Activated naive CD8-positive, alpha-beta T cell treated with anti-CD3 and anti-CD28 coated beads for 36 hours (primary cell): Measurements from ENCODE around the gene EMILIN2. TPM values are rescaled to one million over a fixed set of nuclear protein-coding genes. Genes with fewer than 3 reads are reported as not detected.

Experiments
- DNase-seq: peaks from one replicate; pipeline ENCODE4 v3.0.0; 2021
- H3K27ac Mint-ChIP-seq: one replicate; pipeline ENCODE4 v1.8.0; 2022; ENCODE audit warnings: mild to moderate bottlenecking, moderate library complexity, mixed read lengths
- H3K27me3 Mint-ChIP-seq: one replicate; pipeline ENCODE4 v1.8.0; 2022; ENCODE audit warnings: mild to moderate bottlenecking, mixed read lengths
- H3K36me3 Mint-ChIP-seq: one replicate; pipeline ENCODE4 v1.8.0; 2021; ENCODE audit warnings: mild to moderate bottlenecking, mixed read lengths
- H3K4me1 Mint-ChIP-seq: one replicate; pipeline ENCODE4 v1.8.0; 2021; ENCODE audit warnings: mixed read lengths
- H3K4me3 Mint-ChIP-seq: one replicate; pipeline ENCODE4 v1.8.0; 2022; ENCODE audit warnings: mild to moderate bottlenecking, moderate library complexity, mixed read lengths
- H3K9me3 Mint-ChIP-seq: one replicate; pipeline ENCODE4 v1.8.0; 2022; ENCODE audit warnings: mixed read lengths
- total RNA-seq, 2 experiments: library from RNA; stranded (reverse); gene quantifications; one replicate each; pipeline ENCODE4 v1.2.3, GENCODE V29; 2021

The EMILIN2 gene
- total RNA-seq, 2 experiments from 2014 or later = 26.3 to 30.2 TPM

GRCh38 chr18:2919600-2919999 lies 72.8 kb downstream of the EMILIN2 start:
- Mint-ChIP-seq H3K9me3 (no peaks in the 10 kb centered on the region), H3K4me3 (no peak overlapping the region), H3K36me3 (peaks cover 21% of the 10 kb centered on the region), H3K27ac (no peak overlapping the region), H3K27me3 (no peaks in the 10 kb centered on the region), H3K4me1 (peaks cover 20% of the 10 kb centered on the region)
- no peak for DNase-seq

DNA sequence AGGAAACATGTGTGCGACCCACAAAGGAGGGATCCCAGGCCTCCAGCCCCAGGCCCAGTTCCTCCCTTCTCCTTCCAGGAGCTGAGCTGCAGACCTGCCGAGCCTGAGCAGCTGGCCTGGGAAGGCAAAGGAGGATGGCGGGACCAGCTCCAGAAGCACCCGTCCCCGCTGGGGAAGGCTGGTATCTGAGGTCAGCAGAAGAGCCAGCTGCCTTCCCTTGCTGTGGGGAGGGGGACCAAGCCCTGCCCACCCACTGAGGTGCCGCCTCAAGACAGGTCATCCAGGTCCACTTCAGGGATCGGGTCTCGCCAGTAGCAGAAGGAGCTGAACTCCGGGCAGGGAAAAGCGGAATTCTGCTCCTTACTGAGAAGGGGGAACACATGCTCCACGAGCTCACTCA lies 73.2 kb downstream of the EMILIN2 start:
- H3K9me3 Mint-ChIP-seq = no peaks in the 10 kb centered on the region
- no peak overlapping the region for H3K27ac Mint-ChIP-seq
- no peaks in the 10 kb centered on the region for H3K27me3 Mint-ChIP-seq
- H3K4me1 Mint-ChIP-seq = peaks cover 20% of the 10 kb centered on the region
- H3K36me3 Mint-ChIP-seq = peaks cover 23% of the 10 kb centered on the region
- DNase-seq = no peak
- H3K4me3 Mint-ChIP-seq = no peak overlapping the region

- no peaks in the 10 kb centered on the region for H3K27me3 Mint-ChIP-seq
- H3K9me3 Mint-ChIP-seq = no peaks in the 10 kb centered on the region
- H3K27ac Mint-ChIP-seq = peak overlapping the region; percentile 5
- peaks cover 20% of the 10 kb centered on the region for H3K4me1 Mint-ChIP-seq
- H3K36me3 Mint-ChIP-seq = peaks cover 26% of the 10 kb centered on the region
- no peak overlapping the region for H3K4me3 Mint-ChIP-seq
- DNase-seq = no peak
These were observed 73.9 kb downstream of the EMILIN2 start for GRCh38 chr18:2920546-2921343.

DNA sequence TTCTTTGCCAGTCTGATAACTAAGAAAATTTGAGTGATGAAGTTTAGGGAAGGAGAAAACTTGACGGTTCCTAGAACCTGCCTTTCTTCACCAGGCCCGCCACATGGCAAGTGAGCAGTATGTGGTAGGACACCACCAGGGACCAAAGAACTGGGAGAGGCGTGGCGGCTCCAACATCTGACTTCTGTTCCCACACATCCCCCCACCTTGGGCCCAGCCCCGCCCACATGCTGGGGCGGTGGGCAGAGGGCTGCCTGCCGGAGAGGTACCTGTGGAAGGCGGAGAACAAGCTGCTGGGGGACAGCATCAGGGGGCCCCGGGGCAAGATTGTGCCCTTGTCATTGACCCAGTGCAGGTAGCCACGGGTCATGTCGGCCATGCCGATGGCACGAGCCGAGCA lies 75.0 kb downstream of the EMILIN2 start:
- Mint-ChIP-seq H3K36me3 (peaks cover 20% of the 10 kb centered on the region), H3K4me1 (peaks cover 14% of the 10 kb centered on the region), H3K27ac (no peak overlapping the region), H3K4me3 (no peak overlapping the region), H3K27me3 (no peaks in the 10 kb centered on the region), H3K9me3 (no peaks in the 10 kb centered on the region)
- DNase-seq = no peak

GRCh38 chr18:2923464-2923863 lies 76.7 kb downstream of the EMILIN2 start:
- H3K4me3 Mint-ChIP-seq = no peak overlapping the region
- no peak for DNase-seq
- no peaks in the 10 kb centered on the region for H3K4me1 Mint-ChIP-seq
- H3K27ac Mint-ChIP-seq = no peak overlapping the region
- no peaks in the 10 kb centered on the region for H3K27me3 Mint-ChIP-seq
- H3K9me3 Mint-ChIP-seq = no peaks in the 10 kb centered on the region
- peaks cover 25% of the 10 kb centered on the region for H3K36me3 Mint-ChIP-seq

GRCh38 chr18:2924920-2925319 lies 78.1 kb downstream of the EMILIN2 start:
- no peak for DNase-seq
- no peaks in the 10 kb centered on the region for H3K9me3 Mint-ChIP-seq
- H3K4me1 Mint-ChIP-seq = no peaks in the 10 kb centered on the region
- H3K4me3 Mint-ChIP-seq = no peak overlapping the region
- H3K36me3 Mint-ChIP-seq = peaks cover 29% of the 10 kb centered on the region
- H3K27me3 Mint-ChIP-seq = no peaks in the 10 kb centered on the region
- peak overlapping the region; percentile 7 for H3K27ac Mint-ChIP-seq

GRCh38 chr18:2926528-2926927 lies 79.7 kb downstream of the EMILIN2 start:
- Mint-ChIP-seq H3K4me3 (no peak overlapping the region), H3K4me1 (no peaks in the 10 kb centered on the region), H3K36me3 (peaks cover 29% of the 10 kb centered on the region), H3K9me3 (no peaks in the 10 kb centered on the region), H3K27ac (no peak overlapping the region), H3K27me3 (no peaks in the 10 kb centered on the region)
- DNase-seq = no peak

DNA sequence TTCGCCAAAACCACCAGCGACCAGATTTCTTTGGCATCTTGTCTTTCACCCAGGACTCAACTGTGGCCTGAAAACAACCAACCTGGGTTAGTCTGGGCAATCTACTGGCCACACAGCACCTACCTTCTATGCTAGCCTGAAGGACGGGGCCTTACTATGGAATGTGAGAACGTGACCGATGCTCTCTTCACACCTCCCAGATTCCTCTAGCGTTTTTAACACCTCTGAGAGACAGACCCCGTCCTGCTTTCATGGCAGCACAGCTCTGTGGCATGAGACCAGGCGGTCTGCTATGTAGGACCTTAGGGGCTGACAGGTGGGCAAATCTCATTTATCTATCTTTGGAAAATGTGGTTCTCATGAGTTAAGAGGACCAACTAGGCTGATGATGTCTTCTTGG lies 80.9 kb downstream of the EMILIN2 start:
- Mint-ChIP-seq H3K27ac (no peak overlapping the region), H3K9me3 (no peaks in the 10 kb centered on the region), H3K4me3 (no peak overlapping the region), H3K36me3 (peaks cover 32% of the 10 kb centered on the region), H3K27me3 (no peaks in the 10 kb centered on the region), H3K4me1 (peaks cover 5% of the 10 kb centered on the region)
- DNase-seq = no peak

- Mint-ChIP-seq H3K27ac (peak overlapping the region; percentile 83), H3K9me3 (no peaks in the 10 kb centered on the region), H3K27me3 (no peaks in the 10 kb centered on the region), H3K4me1 (peaks cover 31% of the 10 kb centered on the region), H3K4me3 (peak overlapping the region; percentile 12), H3K36me3 (peaks cover 37% of the 10 kb centered on the region)
- no peak for DNase-seq
These were observed 85.7 kb downstream of the EMILIN2 start for GRCh38 chr18:2932247-2933181.

DNA sequence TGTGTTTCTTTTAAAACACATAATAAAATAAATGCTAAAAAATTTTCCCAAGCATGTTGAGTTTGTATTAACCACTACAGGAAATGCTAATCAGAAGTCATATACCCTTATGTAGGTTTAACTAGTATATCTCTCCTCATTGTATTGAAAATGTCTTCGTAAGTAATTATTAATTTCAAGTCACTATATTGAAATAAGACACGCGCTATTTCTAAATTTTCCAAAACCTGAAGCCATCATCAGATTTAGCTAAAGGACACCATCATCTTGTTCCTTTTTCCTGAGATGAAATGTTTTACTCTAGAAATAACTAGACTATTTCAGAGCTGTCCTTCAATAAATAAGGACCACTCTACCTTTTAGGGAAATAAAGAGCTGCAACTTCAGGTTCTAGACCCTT lies 87.2 kb downstream of the EMILIN2 start:
- Mint-ChIP-seq H3K27ac (peak overlapping the region; percentile 83), H3K27me3 (no peaks in the 10 kb centered on the region), H3K9me3 (no peaks in the 10 kb centered on the region), H3K4me3 (no peak overlapping the region), H3K4me1 (peaks cover 31% of the 10 kb centered on the region), H3K36me3 (peaks cover 41% of the 10 kb centered on the region)
- DNase-seq = no peak

GRCh38 chr18:2935438-2936192 lies 88.8 kb downstream of the EMILIN2 start:
- DNase-seq = no peak
- Mint-ChIP-seq H3K4me3 (no peak overlapping the region), H3K4me1 (peaks cover 33% of the 10 kb centered on the region), H3K27me3 (no peaks in the 10 kb centered on the region), H3K27ac (peak overlapping the region; percentile 77), H3K9me3 (no peaks in the 10 kb centered on the region), H3K36me3 (peaks cover 35% of the 10 kb centered on the region)

DNA sequence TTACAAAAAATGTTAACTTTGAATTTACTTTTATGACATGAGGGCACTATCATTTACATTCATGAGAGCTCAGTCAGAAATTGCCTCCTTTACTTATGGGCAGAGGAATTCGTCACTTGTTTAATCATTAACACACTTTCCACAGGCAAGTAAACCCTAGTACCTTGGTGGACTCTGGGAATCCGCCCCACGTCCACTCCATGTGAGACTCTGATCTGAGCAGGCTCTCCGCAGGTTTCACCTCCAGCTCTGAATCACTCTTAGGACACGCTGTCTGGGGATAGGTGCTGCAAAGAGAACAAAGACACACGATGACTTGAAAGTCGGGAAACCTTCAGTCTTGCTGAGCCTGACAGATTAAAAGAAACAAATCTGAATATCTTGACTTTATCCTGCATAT lies 92.5 kb downstream of the EMILIN2 start:
- Mint-ChIP-seq H3K4me3 (no peak overlapping the region), H3K27me3 (no peaks in the 10 kb centered on the region), H3K9me3 (no peaks in the 10 kb centered on the region), H3K27ac (no peak overlapping the region), H3K36me3 (peaks cover 28% of the 10 kb centered on the region), H3K4me1 (peaks cover 21% of the 10 kb centered on the region)
- DNase-seq = no peak

DNA sequence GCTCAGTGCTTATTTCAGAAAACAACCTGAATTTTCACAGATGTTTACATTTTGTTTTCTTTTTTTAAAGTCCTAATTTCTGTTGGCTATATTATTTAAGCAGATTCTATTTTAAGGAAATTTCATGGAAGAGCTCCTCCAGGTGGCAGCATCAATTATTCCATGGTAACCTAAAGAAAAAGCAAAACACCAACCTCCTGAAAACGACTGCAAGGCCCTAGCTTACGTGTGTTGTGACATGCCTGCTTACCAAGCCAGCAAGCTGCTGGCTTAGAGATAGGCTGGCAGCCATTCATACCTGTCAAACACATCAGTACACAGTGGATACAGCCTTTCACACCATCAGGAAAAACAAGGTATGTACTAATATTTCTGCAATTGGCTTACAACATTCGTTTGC lies 101.2 kb downstream of the EMILIN2 start:
- Mint-ChIP-seq H3K27ac (no peak overlapping the region), H3K36me3 (peaks cover 39% of the 10 kb centered on the region), H3K4me1 (peaks cover 40% of the 10 kb centered on the region), H3K9me3 (no peaks in the 10 kb centered on the region), H3K4me3 (no peak overlapping the region), H3K27me3 (no peaks in the 10 kb centered on the region)
- no peak for DNase-seq

GRCh38 chr18:2952605-2953004 lies 105.8 kb downstream of the EMILIN2 start:
- Mint-ChIP-seq H3K9me3 (peaks cover 1% of the 10 kb centered on the region), H3K4me3 (no peak overlapping the region), H3K27me3 (no peaks in the 10 kb centered on the region), H3K27ac (no peak overlapping the region), H3K36me3 (peaks cover 71% of the 10 kb centered on the region), H3K4me1 (peaks cover 61% of the 10 kb centered on the region)
- DNase-seq = no peak
